BE2C (cell line): ENCODE measurements around the gene NOTCH1.

Experiments used
- DNase-seq: peaks from one replicate; pipeline ENCODE4 v3.0.0-alpha.2; 2020
- H3K27me3 ChIP-seq: fragments of 250-450 bp; sonication (Bioruptor Pico); 2 replicates; pipeline ENCODE4 v1.5.1; 2020; ENCODE audit warnings: mild to moderate bottlenecking
- H3K36me3 ChIP-seq: fragments of 250-450 bp; sonication (Bioruptor Pico); 2 replicates; pipeline ENCODE4 v1.5.1; 2020; ENCODE audit warnings: mild to moderate bottlenecking
- H3K4me1 ChIP-seq: fragments of 250-450 bp; sonication (Bioruptor Pico); 2 replicates; pipeline ENCODE4 v1.5.1; 2020
- H3K4me3 ChIP-seq: 2 replicates; pipeline ENCODE4 v1.5.1; 2011; ENCODE audit warnings: low read depth, low read length
- H3K9me3 ChIP-seq: fragments of 250-450 bp; sonication (Bioruptor Pico); 2 replicates; pipeline ENCODE4 v1.5.1; 2020
- CTCF ChIP-seq: IDR thresholded peaks from 2 replicates; pipeline ENCODE4 v1.5.1; 2012; ENCODE audit warnings: mild to moderate bottlenecking, low read depth, low read length

NOTCH1 gene

GRCh38 chr9:136569526-136570148, 23.8 kb upstream of the NOTCH1 start:
- H3K4me1 ChIP-seq: no peaks in the 10 kb centered on the region
- TF ChIP-seq CTCF: no peak
- no peaks in the 10 kb centered on the region for H3K36me3 ChIP-seq
- no peak overlapping the region for H3K4me3 ChIP-seq
- no peaks in the 10 kb centered on the region for H3K27me3 ChIP-seq
- DNase-seq: no peak
- H3K9me3 ChIP-seq: no peaks in the 10 kb centered on the region

- H3K4me1 ChIP-seq: no peaks in the 10 kb centered on the region
- TF ChIP-seq CTCF: no peak
- no peak for DNase-seq
- no peaks in the 10 kb centered on the region for H3K36me3 ChIP-seq
- no peaks in the 10 kb centered on the region for H3K27me3 ChIP-seq
- no peaks in the 10 kb centered on the region for H3K9me3 ChIP-seq
- H3K4me3 ChIP-seq: no peak overlapping the region
Observed at GRCh38 chr9:136568288-136569081, 22.6 kb upstream of the NOTCH1 start.

- H3K4me1 ChIP-seq: no peaks in the 10 kb centered on the region
- H3K36me3 ChIP-seq: no peaks in the 10 kb centered on the region
- no peak for DNase-seq
- H3K27me3 ChIP-seq: no peaks in the 10 kb centered on the region
- H3K9me3 ChIP-seq: no peaks in the 10 kb centered on the region
- no peak for TF ChIP-seq CTCF
- H3K4me3 ChIP-seq: no peak overlapping the region
Observed at GRCh38 chr9:136567651-136568287, 21.9 kb upstream of the NOTCH1 start.

- H3K4me1 ChIP-seq: no peaks in the 10 kb centered on the region
- TF ChIP-seq CTCF: no peak
- DNase-seq: no peak
Observed at GRCh38 chr9:136566901-136567300, 21.1 kb upstream of the NOTCH1 start.

GRCh38 chr9:136566553-136566895, 20.7 kb upstream of the NOTCH1 start:
- Histone ChIP-seq H3K9me3 (no peaks in the 10 kb centered on the region), H3K27me3 (no peaks in the 10 kb centered on the region), H3K36me3 (no peaks in the 10 kb centered on the region), H3K4me3 (no peak overlapping the region), H3K4me1 (no peaks in the 10 kb centered on the region)
- no peak for DNase-seq
- no peak for TF ChIP-seq CTCF

More at GRCh38 chr9:136566901-136567300, 21.1 kb upstream of the NOTCH1 start:
- H3K27me3 ChIP-seq: no peaks in the 10 kb centered on the region
- no peaks in the 10 kb centered on the region for H3K9me3 ChIP-seq
- no peak overlapping the region for H3K4me3 ChIP-seq
- no peaks in the 10 kb centered on the region for H3K36me3 ChIP-seq
